Activated CD4-positive, CD25-positive, alpha-beta regulatory T cell treated with anti-CD3 and anti-CD28 coated beads, Interleukin-2, amount 50 U/mL, for 16 hours (primary cell): ENCODE results near the gene URAD.

Experiments
- DNase-seq: peaks from one replicate; pipeline ENCODE4 v3.0.0-alpha.2; 2020; ENCODE audit warnings: low read depth, low spot score

The URAD gene

DNA sequence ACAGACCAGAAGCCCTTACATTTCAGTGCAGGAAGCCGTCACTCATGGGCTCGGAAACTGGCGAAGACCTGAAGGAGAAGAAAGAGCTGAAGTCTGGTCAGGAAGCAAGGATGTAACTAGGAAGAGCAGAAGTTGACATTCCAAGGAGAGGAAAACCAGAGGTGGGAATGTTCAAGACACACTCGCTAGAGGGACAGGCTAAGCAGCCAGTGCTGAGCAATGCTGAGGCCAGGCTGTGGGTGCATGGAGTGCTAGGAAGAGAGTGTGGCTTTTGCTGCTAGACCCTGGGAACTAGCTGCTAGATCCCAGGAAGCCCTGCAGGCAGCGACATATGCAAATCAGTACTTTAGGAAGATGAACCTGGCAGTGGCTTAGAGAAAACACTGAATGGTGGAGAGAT, 12.1 kb upstream of the URAD start:
- no peak for DNase-seq

GRCh38 chr13:27997904-27998522, 9.5 kb upstream of the URAD start:
- DNase-seq: no peak

DNA sequence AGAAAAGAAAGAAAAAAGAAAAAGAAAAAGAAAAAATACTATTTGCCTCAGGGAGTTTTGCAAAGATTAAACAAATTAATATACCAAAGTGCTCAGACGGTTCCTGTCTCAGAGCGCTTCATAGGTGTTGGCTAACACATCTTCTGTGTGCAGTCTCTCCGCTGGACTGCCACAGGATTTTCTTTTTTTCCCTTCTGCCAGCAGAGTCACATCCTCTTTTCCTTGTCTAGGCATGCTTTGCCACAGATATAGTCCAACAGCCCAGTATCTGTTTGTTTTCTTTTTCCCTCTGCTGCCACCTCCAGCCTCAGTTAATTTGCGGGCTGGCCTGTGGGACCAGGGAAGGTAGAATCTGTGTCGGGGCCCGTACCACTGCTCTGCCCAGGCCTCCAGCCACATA, 3.4 kb upstream of the URAD start:
- no peak for DNase-seq

DNA sequence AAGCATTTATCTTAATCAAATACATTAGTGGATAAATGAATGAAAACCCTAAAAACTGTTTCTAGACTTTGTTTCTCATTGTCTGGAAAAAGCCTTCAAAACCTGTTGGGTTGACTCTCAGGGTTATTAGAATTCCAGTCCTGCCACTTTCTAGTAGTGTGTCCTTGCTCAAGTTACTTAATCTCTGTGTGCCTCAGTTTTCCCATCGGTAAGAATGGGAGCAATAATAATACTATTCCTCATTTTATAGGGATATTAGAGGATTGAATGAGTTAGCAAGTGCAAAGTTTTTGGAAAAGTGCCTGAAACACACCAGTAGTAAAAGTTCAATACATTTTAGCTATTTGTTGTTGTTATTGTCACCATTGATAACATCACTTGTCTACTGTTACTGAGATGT, 2.9 kb downstream of the URAD start:
- no peak for DNase-seq

DNA sequence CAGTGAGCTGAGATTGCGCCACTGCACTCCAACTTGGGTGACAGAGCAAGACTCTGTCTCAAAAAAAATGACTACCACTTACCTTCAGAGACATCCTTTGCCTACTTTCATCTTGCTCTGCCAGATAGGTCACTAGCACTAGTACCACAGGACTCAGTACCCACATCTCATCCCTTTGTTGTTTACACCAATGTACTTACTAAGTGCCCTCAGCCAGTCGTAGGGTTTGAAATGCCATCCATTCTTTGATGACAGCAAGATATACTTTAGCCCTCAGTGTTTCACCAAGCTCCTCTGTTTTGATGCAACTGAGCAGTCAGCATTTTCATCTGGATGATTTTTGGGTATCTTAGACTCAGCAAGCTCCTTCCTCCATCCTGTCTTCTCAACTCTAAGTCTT, 6.1 kb downstream of the URAD start:
- no peak for DNase-seq

- no peak for DNase-seq
These were observed 7.3 kb downstream of the URAD start for GRCh38 chr13:27981006-27981708.

GRCh38 chr13:27980280-27980998, 8.1 kb downstream of the URAD start:
- DNase-seq: no peak

- DNase-seq: no peak
These were observed 8.7 kb downstream of the URAD start for GRCh38 chr13:27979765-27980279.

GRCh38 chr13:27979001-27979643, 9.4 kb downstream of the URAD start:
- DNase-seq: no peak

- DNase-seq: no peak
These were observed 10.1 kb downstream of the URAD start for GRCh38 chr13:27978301-27978968.

DNA sequence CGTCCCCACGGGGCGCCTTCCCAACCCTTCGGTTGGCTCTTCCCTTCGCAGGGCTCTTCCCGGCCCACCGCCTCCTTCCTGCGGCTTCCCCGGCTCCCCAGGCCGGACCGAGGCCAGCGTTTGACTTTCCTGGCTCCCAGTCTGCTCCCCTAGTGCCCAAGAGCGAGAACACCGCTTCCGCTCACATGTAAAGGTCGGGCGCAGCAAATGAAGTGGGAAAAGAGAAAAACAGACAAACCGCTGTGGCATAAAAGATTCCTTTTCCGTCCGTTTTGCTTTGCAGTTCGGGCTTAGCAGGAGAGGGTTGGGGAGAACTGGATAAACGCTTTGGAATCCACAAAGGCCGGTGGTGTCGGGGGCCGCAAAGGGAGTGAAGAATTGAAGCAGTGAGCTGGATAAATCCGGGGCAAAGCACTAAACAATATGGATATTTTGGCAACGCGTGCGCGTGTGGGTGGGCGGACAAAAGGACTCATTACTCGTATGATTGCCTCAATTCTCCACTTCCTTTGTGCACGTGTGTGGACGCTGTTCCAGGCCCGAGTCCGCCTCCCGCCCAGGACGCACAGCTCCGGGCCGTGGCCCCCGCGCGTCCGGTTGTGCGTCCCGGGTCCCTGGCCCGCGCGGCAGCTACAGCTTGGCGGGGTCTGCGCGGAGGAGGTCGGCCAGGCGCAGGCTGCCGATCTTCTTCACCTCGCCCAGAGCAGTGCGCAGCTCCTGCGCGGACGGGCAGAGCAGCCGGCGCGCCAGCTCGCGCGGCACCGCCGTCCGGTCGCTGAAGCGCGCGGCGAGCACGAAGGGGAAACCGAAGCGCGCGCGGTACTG, 10.8 kb downstream of the URAD start:
- DNase-seq: no peak

- no peak for DNase-seq
These were observed 12.0 kb downstream of the URAD start for GRCh38 chr13:27976362-27977091.

DNA sequence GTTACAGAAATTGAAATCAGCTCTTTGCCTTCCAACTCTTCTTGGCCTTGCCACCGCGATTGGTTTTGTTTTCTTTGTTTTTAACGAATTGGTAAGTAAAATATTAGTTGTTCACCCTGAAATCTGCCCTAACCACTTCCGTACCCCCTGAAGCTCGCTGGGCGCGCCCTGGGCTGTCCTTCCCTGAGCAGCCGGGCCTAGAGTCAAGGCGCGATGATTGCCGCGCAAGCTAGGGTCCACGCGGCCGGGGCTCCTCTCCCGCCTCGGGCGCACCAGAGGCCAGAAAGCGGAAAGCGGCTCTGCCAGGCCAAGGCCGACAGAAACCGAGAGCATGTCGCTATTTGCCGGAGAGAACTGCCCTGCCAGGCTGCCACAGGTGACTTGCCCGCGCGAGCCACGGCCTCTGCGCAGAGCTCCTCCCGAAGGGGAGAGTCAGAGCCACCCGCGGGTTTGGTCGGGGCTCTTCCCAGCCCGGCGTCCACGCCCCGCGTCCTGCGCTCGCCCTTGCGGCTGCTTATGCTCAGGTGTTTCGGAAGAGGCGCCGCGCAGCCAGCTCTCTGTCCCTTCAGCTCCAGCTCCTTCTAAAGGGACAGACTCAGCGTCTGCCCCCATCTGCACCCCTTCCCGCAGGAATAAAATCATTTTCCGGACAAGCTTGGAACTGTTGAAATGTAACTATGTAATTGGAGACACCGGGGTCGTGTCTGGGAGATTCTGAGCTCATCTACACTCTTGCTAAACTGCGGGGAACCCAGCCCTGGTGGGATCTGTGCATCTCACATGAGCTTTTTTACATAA, 12.7 kb downstream of the URAD start:
- no peak for DNase-seq

DNA sequence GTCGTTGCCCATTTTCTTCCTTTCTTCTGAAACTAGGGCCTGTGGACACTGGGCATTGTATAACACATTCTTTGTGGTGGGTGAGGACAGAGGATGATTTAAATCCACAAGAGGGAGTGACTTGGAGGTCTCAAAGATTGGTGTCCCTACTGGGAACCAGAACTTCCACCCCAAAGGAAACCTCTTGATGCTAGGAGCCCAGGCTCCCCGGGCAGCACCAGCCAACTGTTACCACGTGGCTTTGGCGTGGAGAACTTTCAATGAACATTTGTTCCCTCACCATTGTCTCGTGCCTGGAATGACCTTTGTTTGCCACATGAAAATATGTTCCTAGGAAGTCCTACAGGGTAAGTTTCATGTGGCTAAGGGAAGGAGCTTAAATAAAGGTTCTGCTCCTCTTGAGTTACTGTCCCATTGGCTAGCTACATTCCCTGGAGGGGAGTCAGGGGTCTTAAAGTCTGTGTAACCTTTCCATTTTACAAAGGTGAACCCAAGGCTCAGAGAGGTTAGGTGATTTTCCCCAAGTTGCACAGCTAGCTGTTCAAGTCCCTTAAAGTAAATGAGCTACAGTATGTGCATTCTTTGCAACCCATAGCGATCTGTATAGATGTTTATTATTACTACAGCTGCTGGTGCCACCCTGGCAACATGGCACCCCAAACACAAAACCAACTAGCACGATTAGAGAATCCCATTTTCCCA, 14.4 kb downstream of the URAD start:
- no peak for DNase-seq

DNA sequence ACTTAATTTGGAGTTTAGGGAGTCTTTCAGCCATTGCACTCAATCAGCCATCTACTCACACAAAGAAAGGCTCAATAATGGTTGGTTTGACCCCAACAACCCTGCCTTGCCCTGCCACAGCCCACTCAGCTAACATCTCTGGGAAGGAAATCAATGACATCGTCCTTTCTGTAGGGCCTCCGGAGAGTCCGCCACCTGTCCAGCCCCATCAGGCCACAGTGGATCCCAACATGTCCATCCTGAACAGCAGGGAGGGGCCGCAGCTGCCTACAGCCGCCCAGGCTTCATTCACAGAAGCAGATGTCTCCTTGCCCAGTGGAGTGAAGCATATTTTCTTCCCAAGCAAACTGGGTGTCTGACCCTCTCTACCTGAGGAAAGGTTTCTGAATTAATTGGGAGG, 15.2 kb downstream of the URAD start:
- DNase-seq: no peak

GRCh38 chr13:27972478-27972820, 16.0 kb downstream of the URAD start:
- no peak for DNase-seq

DNA sequence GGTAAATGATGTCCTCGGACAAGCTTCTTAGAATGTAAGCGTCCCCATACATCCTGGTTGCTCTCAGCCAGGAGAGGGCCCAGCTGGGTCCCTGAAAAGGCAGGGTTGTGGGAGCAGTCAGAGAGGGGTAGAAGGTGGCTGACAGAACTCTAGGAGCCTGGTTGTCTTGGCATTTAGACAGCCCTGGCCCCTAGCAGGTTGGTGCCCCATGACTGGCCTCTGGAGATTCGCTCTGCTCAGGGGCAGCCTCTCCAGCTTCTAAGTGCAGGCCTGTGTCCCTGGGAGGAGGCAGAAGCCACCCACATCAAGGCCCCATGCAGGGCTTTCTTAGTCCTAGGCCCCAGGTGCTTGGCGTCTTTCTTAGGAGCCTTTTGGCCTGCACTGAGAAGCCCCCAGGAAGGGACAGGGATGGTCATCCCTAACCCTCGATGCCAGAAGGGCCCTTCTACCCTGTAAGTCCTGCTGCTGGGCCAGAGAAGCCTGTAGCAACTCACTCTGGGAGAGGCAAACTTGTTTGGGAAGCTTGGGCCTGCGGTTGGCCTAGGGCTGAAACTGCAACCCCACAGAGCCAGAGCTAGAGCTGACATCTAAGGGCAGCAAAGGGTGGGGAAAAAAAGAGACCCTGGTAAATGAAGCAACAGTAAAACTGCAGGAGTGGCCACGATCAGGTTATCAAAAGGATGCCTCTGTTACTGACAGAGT, 16.6 kb downstream of the URAD start:
- no peak for DNase-seq

- DNase-seq: no peak
These were observed 17.3 kb downstream of the URAD start for GRCh38 chr13:27971236-27971645.
